OCI-LY3 (cell line): ENCODE data around the gene SCD5.

Experiments used
- H2AFZ ChIP-seq: fragments of 200-600, 300-600 bp; shearing (Covaris generic); 2 replicates; pipeline ENCODE4 v1.6.0; 2014; ENCODE audit warnings: antibody characterized with exemption, low read depth, low read length
- H3K27ac ChIP-seq: fragments of 200-600, 300-600 bp; sonication (generic); 2 replicates; pipeline ENCODE4 v1.5.1; 2014; ENCODE audit warnings: mild to moderate bottlenecking, low read length, moderate library complexity, mixed read lengths
- H3K27me3 ChIP-seq: fragments of 200-600, 300-600 bp; sonication (generic); 2 replicates; pipeline ENCODE4 v1.6.1; 2014; ENCODE audit warnings: low read depth, low read length, mixed read lengths
- H3K36me3 ChIP-seq: fragments of 200-600, 300-600 bp; sonication (generic); replicated peaks from 2 replicates; pipeline ENCODE3; 2014; ENCODE audit warnings: low read depth, low read length, mixed read lengths
- H3K4me1 ChIP-seq: fragments of 300-600, 200-600 bp; sonication (generic); 2 replicates; pipeline ENCODE4 v1.6.1; 2014; ENCODE audit warnings: low read length, mixed read lengths
- H3K4me2 ChIP-seq: fragments of 200-600, 300-600 bp; sonication (generic); 2 replicates; pipeline ENCODE4 v1.6.1; 2014; ENCODE audit warnings: low read length, mixed read lengths
- H3K4me3 ChIP-seq: fragments of 300-600, 200-600 bp; sonication (generic); 2 replicates; pipeline ENCODE4 v1.5.1; 2014; ENCODE audit warnings: antibody characterized with exemption, mild to moderate bottlenecking, low read length, moderate library complexity
- H3K79me2 ChIP-seq: fragments of 300-600, 200-600 bp; shearing (Covaris generic); 2 replicates; pipeline ENCODE4 v1.6.1; 2014; ENCODE audit warnings: mild to moderate bottlenecking, low read length, mixed read lengths
- H3K9ac ChIP-seq: fragments of 300-600, 200-600 bp; shearing (Covaris generic); 2 replicates; pipeline ENCODE4 v1.6.0; 2014; ENCODE audit warnings: mild to moderate bottlenecking, low read length, moderate library complexity
- H3K9me3 ChIP-seq: fragments of 200-600, 300-600 bp; shearing (Covaris generic); 2 replicates; pipeline ENCODE4 v1.6.1; 2014; ENCODE audit warnings: low read length, mixed read lengths; ENCODE audit not compliant: insufficient read depth
- H4K20me1 ChIP-seq: fragments of 200-600, 300-600 bp; sonication (generic); 2 replicates; pipeline ENCODE4 v1.6.1; 2016; ENCODE audit warnings: low read length, mixed read lengths; ENCODE audit not compliant: insufficient read depth
- EZH2phosphoT487 ChIP-seq: fragments of 200-600 bp; shearing (Covaris generic); IDR thresholded peaks from 2 replicates; pipeline ENCODE4 v1.6.1; 2018; ENCODE audit warnings: antibody characterized with exemption, mixed run types, low read depth
- TF ChIP-seq, protein P1 (sequence below): fragments of 200-600, 300-600 bp; sonication (generic); IDR thresholded peaks from 2 replicates; pipeline ENCODE4 v1.5.1; 2014; ENCODE audit warnings: antibody characterized with exemption, low read length, low read depth

SCD5 gene

DNA sequence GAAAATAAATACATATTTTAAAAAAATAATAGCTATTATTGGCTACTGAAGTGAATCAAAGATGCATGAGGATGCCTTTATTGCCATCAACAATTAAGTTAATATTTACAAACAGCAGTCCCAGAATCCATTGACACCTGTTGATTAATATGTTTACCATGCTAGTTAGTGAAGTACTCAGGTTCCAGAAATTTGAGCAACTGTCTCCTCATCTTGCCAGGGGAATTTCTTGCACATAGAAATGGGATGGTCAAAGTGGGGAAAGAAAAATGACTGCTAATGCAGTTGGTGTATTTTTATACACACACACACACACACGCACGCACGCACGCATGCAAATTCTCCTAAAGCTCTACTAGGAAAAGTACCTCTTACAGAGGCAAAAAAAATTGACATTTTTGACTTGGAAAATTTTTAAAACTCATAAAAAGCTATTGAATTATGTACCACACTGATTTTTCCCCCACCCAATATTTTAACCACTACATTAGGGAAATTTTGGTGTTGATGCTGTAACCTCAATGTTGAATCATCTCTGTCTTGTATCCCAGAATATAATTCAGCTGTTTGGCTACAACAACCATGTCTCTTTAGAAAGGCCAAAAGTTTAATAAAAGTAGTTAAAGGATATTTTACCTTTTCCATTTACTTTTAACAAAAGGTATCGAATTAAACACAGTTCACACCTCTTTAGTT is 131.5 kb downstream of the SCD5 start:
- no peak overlapping the region for H3K27ac ChIP-seq
- no peaks in the 10 kb centered on the region for H3K36me3 ChIP-seq
- H4K20me1 ChIP-seq, result no peaks in the 10 kb centered on the region
- peaks cover 6% of the 10 kb centered on the region; the same call in 1 of the 2 replicates for H3K9me3 ChIP-seq
- H2AFZ ChIP-seq, result no peak overlapping the region
- H3K4me2 ChIP-seq, result no peak overlapping the region
- H3K9ac ChIP-seq, result no peak overlapping the region
- no peaks in the 10 kb centered on the region for H3K27me3 ChIP-seq
- no peak overlapping the region for H3K4me3 ChIP-seq
- no peaks in the 10 kb centered on the region for H3K79me2 ChIP-seq
- TF ChIP-seq EZH2phosphoT487, result no peak
- TF ChIP-seq, protein P1, sequence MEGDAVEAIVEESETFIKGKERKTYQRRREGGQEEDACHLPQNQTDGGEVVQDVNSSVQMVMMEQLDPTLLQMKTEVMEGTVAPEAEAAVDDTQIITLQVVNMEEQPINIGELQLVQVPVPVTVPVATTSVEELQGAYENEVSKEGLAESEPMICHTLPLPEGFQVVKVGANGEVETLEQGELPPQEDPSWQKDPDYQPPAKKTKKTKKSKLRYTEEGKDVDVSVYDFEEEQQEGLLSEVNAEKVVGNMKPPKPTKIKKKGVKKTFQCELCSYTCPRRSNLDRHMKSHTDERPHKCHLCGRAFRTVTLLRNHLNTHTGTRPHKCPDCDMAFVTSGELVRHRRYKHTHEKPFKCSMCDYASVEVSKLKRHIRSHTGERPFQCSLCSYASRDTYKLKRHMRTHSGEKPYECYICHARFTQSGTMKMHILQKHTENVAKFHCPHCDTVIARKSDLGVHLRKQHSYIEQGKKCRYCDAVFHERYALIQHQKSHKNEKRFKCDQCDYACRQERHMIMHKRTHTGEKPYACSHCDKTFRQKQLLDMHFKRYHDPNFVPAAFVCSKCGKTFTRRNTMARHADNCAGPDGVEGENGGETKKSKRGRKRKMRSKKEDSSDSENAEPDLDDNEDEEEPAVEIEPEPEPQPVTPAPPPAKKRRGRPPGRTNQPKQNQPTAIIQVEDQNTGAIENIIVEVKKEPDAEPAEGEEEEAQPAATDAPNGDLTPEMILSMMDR, result no peak
- no peaks in the 10 kb centered on the region for H3K4me1 ChIP-seq

- no peaks in the 10 kb centered on the region for H3K36me3 ChIP-seq
- no peak for TF ChIP-seq EZH2phosphoT487
- no peaks in the 10 kb centered on the region for H3K4me1 ChIP-seq
- H3K9ac ChIP-seq, result no peak overlapping the region
- H2AFZ ChIP-seq, result no peak overlapping the region
- no peak overlapping the region for H3K4me3 ChIP-seq
- no peaks in the 10 kb centered on the region for H3K27me3 ChIP-seq
- no peaks in the 10 kb centered on the region for H3K79me2 ChIP-seq
- no peaks in the 10 kb centered on the region for H3K9me3 ChIP-seq
- H4K20me1 ChIP-seq, result no peaks in the 10 kb centered on the region
- H3K4me2 ChIP-seq, result no peak overlapping the region
- H3K27ac ChIP-seq, result no peak overlapping the region
Measured at GRCh38 chr4:82661181-82661992, 137.2 kb downstream of the SCD5 start.

DNA sequence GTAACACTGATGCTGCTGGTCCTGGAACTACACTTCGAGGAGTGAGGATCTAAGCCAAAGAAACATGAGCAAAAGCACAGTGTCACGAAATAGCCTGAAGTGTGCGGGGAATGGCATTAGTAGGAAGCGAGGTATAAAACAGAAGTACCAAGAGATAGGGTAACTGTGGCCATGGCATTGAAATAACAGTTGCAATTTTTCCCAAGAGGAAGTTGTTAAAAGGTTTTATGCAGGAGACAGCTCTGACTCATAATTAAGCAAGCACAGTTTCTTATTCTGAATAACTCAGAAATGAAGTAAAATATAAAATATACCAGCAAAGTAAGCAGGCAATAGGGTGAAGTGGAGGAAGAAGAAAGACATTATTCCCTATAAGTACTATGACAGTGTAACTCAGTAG is 146.5 kb downstream of the SCD5 start:
- Histone ChIP-seq H4K20me1 (no peaks in the 10 kb centered on the region), H3K27me3 (no peaks in the 10 kb centered on the region), H3K9me3 (no peaks in the 10 kb centered on the region), H3K4me3 (no peak overlapping the region), H3K79me2 (no peaks in the 10 kb centered on the region), H3K4me1 (no peaks in the 10 kb centered on the region), H3K4me2 (no peak overlapping the region), H2AFZ (no peak overlapping the region), H3K36me3 (no peaks in the 10 kb centered on the region), H3K27ac (no peak overlapping the region), H3K9ac (no peak overlapping the region)
- TF ChIP-seq, protein P1, result no peak
- no peak for TF ChIP-seq EZH2phosphoT487

- no peak overlapping the region for H3K4me2 ChIP-seq
- no peaks in the 10 kb centered on the region for H3K4me1 ChIP-seq
- no peaks in the 10 kb centered on the region for H3K79me2 ChIP-seq
- no peak overlapping the region for H3K27ac ChIP-seq
- no peak overlapping the region for H3K9ac ChIP-seq
- no peaks in the 10 kb centered on the region for H3K9me3 ChIP-seq
- H4K20me1 ChIP-seq, result no peaks in the 10 kb centered on the region
- no peak for TF ChIP-seq EZH2phosphoT487
- TF ChIP-seq, protein P1, result no peak
- H3K36me3 ChIP-seq, result no peaks in the 10 kb centered on the region
- H3K4me3 ChIP-seq, result no peak overlapping the region
- no peak overlapping the region for H2AFZ ChIP-seq
- no peaks in the 10 kb centered on the region for H3K27me3 ChIP-seq
Measured at GRCh38 chr4:82650868-82651267, 147.7 kb downstream of the SCD5 start.
